DMS114 treated with DMSO at 0.1 percent for 48 hours (cell line): ENCODE measurements around the gene GNGT1.

Source experiments
- DNase-seq: peaks from one replicate; lab custom pipeline; 2025; ENCODE audit not compliant: unreplicated experiment; lab: John Stamatoyannopoulos, UW

GNGT1 gene

GRCh38 chr7:93938293-93938692 lies 31.9 kb downstream of the GNGT1 start:
- DNase-seq = no peak

- DNase-seq = no peak
These were observed 35.6 kb downstream of the GNGT1 start for GRCh38 chr7:93941945-93942344.

GRCh38 chr7:93943816-93944540 lies 37.6 kb downstream of the GNGT1 start:
- no peak for DNase-seq

GRCh38 chr7:93944673-93945072 lies 38.3 kb downstream of the GNGT1 start:
- no peak for DNase-seq

- DNase-seq = no peak
These were observed 38.7 kb downstream of the GNGT1 start for GRCh38 chr7:93945083-93945482.

- no peak for DNase-seq
These were observed 39.6 kb downstream of the GNGT1 start for GRCh38 chr7:93945756-93946535.

GRCh38 chr7:93948106-93948505 lies 41.7 kb downstream of the GNGT1 start:
- DNase-seq = no peak

- no peak for DNase-seq
These were observed 42.5 kb downstream of the GNGT1 start for GRCh38 chr7:93948873-93949272.

- DNase-seq = no peak
These were observed 43.1 kb downstream of the GNGT1 start for GRCh38 chr7:93949423-93949822.

- no peak for DNase-seq
These were observed 48.9 kb downstream of the GNGT1 start for GRCh38 chr7:93955304-93955703.

- no peak for DNase-seq
These were observed 51.4 kb downstream of the GNGT1 start for GRCh38 chr7:93957767-93958166.

GRCh38 chr7:93958216-93958615 lies 51.8 kb downstream of the GNGT1 start:
- no peak for DNase-seq

GRCh38 chr7:93958651-93959050 lies 52.3 kb downstream of the GNGT1 start:
- no peak for DNase-seq
